CD4-positive, alpha-beta T cell treated with Interferon alpha-2 for 1 hour (primary cell): ENCODE data around the gene GPRIN2.
"Not testable (repeated sequence)": the region's sequence is repeated elsewhere in the genome, so short reads cannot be mapped to it uniquely, and the experiment has no call there.

ENCODE experiments used
- DNase-seq, 2 donors: peaks; one replicate each; pipeline ENCODE4 v3.0.0-alpha.2; 2020 to 2022

GPRIN2 gene

GRCh38 chr10:46534828-46535524 lies 21.5 kb downstream of the GPRIN2 start:
- no peak for DNase-seq

- DNase-seq = not testable (repeated sequence)
Observed at GRCh38 chr10:46532256-46532655, 24.2 kb downstream of the GPRIN2 start.

- no peak for DNase-seq
Observed at GRCh38 chr10:46530249-46531186, 25.9 kb downstream of the GPRIN2 start.

GRCh38 chr10:46529742-46530141 lies 26.7 kb downstream of the GPRIN2 start:
- not testable (repeated sequence) for DNase-seq

GRCh38 chr10:46528675-46529615 lies 27.5 kb downstream of the GPRIN2 start:
- no peak for DNase-seq

DNA sequence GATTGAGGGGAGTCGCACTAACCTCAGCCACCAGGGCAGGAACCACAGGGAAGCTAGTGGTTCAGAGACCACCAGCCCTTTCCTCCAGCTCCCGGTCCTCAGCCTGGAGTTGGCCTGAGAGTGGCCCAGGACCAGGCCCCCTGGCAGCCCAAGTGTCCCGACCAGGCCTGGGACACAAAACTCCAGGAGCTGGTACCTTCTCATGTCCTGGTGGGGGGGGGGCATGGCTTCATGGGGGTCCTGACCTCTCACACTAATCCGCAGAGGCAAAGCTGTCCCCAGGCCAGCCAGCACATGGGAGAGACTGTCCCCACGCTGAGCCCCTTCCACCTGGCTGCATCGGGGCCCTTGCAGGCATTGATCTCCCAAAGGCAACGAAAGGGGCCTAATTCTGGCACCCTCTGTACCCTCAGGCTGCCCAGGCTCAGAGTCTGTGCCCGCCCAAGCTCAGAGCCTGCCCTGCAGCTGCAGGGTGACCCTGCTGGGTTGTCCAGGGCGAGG lies 28.2 kb downstream of the GPRIN2 start:
- no peak for DNase-seq

- no peak for DNase-seq
Observed at GRCh38 chr10:46527241-46527811, 29.1 kb downstream of the GPRIN2 start.

DNA sequence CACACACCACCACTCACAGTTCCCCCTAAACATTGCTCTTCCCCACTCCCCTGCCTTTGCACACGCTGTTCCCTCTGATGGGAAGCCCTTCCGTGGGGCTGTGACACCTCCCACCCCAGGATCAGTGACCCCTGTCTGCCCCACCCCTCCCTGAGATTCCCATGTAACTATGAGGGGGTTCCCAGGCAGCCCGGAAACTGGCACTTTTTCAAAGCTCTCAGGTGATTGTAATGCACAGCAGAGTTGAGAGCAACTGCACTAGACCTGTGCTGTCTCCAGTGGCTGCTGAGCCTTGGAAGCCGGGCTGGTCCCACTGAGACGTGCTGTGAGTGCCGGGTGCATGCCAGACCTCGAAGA lies 29.8 kb downstream of the GPRIN2 start:
- no peak for DNase-seq

DNA sequence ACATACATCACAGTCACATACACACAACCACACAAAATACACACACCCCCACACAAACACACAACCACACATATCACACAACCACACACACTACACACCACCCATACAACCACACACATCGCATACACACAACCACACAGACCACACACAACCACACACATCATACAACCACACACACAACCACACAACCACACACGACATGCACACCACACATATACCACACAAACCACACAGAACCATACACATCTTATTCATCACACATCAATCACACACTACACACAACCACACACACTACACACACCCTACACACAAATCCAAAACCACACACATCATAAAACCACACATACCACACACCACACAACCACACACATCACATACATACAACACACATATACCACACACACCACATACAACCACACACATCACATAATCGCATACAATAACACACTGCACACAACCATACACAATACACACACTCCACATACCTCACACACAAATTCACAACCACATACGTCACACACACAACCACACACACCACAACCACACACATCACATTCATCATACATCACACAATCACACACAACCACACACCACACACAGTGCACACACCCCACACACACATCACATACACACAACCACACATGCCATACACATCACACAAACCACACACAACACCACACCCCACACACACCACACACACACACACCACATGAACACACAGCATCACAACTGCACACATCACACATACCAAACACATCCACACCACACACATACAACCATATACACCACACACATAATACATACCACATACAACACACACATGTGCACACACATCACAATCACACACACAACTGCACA lies 30.4 kb downstream of the GPRIN2 start:
- no peak for DNase-seq

DNA sequence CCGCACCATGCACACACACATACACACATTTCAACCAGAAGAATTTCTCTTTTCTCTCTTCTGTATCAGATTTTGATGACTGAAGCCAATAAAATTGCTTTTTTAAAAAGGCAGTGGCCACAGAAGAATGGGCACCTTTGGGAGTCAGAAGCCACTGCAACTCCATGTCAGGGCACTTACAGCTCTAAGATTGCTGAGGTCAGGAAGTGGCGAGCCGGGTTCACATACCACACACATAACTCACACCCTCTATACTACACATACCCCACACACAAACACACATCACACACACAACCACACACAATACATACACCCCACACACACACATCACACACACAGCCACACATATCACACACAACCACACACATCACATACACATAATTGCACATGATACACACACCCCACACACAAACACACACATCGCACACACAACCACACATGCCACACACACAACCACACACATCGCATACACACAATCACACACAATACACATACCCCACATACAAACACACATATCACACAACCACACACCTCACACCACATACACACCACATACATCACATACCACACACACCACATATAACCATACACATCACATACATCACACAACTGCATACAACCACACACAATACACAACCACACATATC lies 31.2 kb downstream of the GPRIN2 start:
- no peak for DNase-seq

- DNase-seq = no peak
Observed at GRCh38 chr10:46524472-46525176, 31.8 kb downstream of the GPRIN2 start.

- DNase-seq = no peak
Observed at GRCh38 chr10:46523962-46524471, 32.4 kb downstream of the GPRIN2 start.

GRCh38 chr10:46523119-46523961 lies 33.1 kb downstream of the GPRIN2 start:
- DNase-seq = no peak

DNA sequence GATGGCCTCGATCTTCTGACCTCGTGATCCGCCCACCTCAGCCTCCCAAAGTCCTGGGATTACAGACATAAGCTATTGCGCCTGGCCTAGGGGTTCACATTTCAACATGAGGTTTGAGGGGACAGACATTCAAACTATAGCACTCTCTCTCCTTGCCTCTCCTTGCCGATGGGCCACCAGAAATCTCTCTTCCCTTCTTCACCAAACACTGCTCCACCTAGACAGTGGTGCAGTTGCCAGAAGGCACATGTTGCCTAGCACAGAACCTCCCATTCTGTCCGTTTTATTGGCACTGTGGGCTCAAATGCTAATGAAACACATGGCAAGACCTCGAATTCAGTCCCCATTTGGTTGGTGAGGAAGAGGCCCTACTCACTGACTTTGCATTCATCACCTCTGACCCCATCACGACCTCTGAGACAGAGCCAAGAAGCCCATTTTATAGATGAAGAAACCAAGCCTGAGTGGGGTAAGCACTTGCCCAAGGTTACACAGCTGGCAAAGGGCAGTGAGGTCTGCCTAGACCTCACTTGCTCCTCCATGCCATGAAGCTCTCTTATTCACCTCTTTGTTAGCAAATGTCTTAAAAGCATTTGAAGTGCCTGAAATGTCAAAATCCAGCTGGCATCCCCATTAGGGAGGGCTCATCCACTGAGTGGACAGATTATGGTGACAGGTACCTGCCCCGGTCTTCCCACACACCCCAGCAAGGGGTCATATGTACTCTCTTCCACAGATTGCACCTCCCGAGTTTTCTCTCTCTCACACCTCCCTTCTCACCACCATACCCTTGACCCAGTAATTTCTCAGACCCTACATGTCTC lies 34.0 kb downstream of the GPRIN2 start:
- DNase-seq = no peak

DNA sequence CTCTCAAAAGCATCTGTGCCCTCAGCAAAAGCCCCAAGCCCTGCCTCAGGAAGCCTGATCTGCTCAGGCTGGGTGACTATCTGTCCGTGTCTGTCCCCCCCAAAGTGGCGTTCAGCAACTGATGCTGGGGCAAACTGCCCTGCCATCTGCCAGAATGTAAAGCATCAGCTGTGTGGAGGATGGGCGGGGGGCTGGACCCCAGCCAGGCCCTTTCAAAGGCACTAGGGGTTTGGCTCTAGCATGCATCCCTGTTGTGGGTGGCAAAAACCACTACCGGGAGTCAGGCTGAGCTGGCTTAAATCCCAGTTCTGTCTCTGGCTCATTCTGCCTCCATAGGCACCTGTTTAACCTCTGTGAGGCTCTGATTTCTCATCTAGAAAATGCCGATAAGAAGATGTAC lies 35.5 kb downstream of the GPRIN2 start:
- no peak for DNase-seq

DNA sequence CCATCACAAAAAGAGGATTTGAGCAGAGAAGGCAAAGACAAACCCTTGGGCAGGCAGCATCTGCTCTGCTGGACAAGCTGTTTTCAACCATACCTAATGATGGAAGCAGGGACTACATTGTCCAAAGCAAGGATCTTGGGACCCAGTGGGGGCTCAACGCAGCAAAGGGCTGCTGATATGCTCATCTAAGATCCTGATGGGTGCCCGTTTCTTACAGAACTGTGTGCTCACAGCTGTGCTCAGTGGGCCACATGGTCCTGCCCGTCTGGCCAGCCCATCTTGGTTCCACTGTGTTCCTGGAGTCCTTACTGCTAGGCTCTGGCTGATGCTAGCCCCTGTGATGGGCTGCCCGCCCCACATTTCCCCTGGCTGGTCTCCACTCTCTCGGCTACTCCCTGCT lies 36.1 kb downstream of the GPRIN2 start:
- no peak for DNase-seq

DNA sequence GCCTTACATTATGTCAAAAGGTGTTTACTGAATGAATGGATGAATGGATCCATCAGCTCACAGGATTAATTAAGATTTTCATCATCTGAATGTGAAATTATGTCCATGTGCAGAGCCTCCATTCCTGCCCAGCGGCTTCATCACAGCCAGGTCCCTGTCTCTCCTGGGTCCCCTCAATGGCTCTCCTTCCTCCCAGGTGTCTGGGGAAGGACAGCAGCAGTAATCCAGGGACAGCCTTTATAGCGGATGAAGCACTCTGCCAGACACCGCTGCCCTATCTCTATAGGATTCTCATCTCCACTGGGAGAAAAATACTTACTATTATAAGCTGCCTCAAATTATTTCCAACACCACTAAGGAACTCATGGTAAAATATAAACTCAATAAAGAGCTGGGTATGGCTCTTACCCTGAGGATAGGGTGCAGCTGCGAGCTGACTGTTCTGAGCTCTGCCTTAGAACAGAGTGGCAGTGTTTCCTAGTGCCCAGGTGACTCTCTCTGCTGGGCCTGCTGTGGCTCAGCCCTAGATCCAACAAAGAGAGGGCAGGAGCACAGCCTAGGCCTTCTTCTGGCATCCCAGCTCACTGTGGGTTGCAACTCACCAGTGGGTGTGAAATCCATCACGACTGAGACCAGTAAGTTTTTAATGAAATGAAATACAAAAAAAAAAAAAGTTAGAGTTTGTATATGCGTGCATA lies 38.3 kb downstream of the GPRIN2 start:
- DNase-seq = no peak

DNA sequence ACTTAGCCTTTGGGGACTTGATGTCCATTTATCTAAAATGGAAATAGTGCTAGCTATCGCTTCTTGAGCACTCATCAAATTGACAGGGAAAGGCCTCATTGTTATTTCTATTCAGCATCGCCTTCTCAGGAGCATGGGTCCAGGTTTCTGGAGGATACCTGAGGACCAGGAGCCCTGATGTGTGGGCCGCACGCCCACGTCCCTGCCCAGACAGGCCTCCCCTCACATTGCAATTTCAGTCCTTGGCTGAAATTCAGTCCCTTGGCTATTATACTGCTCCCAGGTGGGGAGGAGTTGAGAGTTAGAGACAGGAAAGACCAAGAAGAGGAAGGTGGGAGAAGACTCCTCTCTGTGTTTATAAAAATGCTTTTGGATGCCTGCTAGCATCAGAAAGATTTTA lies 38.9 kb downstream of the GPRIN2 start:
- no peak for DNase-seq
